GM18951 (cell line): ENCODE data around the gene KCTD5.

Source experiments
- POLR2A ChIP-seq: IDR thresholded peaks from 4 replicates; pipeline ENCODE4 v1.6.1; 2011; ENCODE audit warnings: mild to moderate bottlenecking; ENCODE audit not compliant: insufficient read length, insufficient read depth; ENCODE audit errors: extremely low read depth
- in situ Hi-C: fragments of 300-500 bp; cut with MboI; formaldehyde crosslinking; loops from one replicate; pipeline ENCODE4 v1.12.0; 2022; ENCODE audit warnings: low sequenced_read_pairs, mixed read lengths, inconsistent platforms; ENCODE audit not compliant: unreplicated experiment

KCTD5 gene

GRCh38 chr16:2726923-2727322 is 44.6 kb downstream of the KCTD5 start:
- TF ChIP-seq POLR2A, result no peak
- in situ Hi-C loops, result no loop called here

DNA sequence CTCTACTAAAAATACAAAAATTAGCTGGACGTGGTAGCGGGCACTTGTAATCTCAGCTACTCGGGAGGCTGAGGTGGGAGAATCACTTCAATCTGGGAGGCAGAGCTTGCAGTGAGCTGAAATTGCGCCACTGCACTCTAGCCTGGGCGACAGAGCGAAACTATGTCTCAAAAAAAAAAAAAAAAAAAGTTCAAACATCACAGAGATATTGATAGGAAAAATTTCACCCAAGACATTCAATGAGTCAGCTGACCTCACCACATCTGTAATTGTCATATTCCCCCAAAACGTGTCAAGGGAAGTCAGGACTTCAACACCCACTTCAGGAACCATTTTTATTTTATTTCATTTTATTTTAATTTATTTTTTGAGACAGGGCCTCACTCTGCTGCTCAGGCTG is 45.7 kb downstream of the KCTD5 start:
- in situ Hi-C loops, result no loop called here
- TF ChIP-seq POLR2A, result no peak

DNA sequence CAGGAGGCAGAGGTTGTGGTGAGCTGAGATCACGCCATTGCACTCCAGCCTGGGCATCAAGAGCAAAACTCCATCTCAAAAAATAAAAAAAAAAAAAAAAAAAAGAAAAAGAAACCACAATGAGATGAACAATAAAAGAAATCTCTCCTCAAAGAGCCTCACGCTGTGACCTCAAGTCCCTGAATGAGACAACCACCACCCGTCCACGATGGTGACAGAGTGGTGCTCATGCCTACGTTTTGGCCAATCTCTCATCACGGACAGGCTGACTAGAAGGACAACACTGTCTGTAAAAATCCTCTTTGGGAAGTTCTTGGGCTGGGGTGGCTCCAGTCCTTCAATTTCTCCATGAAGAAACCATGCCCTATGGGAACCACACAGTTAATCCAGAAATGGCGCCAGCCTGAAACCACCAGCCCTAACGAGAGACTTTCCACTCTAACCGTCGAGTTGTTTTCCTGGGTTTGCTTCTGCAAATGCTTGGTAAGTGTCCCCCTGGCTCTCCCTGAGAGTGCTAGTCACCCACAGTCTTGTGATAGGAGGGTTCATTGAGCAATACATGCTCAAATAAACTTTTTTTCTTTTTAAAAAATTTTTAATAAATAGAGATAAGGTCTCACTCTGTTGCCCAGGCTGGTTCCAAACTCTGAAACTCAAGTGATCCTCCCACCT is 52.7 kb downstream of the KCTD5 start:
- in situ Hi-C loops, result no loop called here
- TF ChIP-seq POLR2A, result no peak

DNA sequence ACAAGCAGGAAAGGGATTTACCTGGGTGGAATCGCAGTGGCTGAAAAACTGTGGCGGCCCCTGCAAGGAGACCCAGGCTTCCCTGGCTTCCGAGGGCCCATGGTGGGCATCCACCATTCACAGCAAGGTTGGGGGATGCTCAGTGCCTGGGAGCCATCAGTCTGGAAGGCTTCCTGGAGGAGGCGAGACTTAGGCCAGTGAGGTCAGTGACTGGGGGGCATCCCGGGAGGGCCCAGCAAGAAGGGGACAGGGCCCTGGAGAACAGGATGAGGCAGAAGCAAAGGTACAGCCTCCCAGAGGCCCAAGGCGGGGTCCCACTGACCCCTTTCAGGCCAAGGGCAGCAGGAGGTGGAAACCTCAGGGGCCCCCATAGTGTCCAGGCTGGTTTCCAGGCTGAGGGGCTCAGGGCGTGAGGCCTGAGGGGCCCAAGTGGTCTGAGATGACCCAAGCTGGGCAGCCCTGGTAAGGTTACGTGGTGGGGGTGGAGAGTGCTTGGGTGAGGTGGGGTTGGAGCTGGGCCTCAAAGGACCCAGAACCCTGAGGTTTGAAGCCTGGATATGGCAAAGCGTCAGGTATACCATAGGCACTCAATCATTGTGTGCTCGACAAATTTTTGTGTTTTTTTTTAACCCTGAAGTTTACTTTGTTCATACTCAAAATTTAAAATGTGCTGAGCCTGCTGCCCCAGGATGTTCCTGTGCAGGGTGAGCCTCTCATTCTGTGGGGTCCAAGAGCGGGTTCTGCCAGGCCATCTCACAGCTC is 54.3 kb downstream of the KCTD5 start:
- no peak for TF ChIP-seq POLR2A
- in situ Hi-C loops, result no loop called here

- no peak for TF ChIP-seq POLR2A
- in situ Hi-C loops, result no loop called here
Observed at GRCh38 chr16:2737238-2737605, 54.9 kb downstream of the KCTD5 start.

- TF ChIP-seq POLR2A, result no peak
- in situ Hi-C loops, result no loop called here
Observed at GRCh38 chr16:2737895-2738418, 55.6 kb downstream of the KCTD5 start.

GRCh38 chr16:2738615-2739014 is 56.3 kb downstream of the KCTD5 start:
- in situ Hi-C loops, result no loop called here
- no peak for TF ChIP-seq POLR2A

- TF ChIP-seq POLR2A, result no peak
- in situ Hi-C loops, result no loop called here
Observed at GRCh38 chr16:2739625-2740430, 57.5 kb downstream of the KCTD5 start.

GRCh38 chr16:2740476-2740875 is 58.2 kb downstream of the KCTD5 start:
- in situ Hi-C loops, result no loop called here
- TF ChIP-seq POLR2A, result no peak

DNA sequence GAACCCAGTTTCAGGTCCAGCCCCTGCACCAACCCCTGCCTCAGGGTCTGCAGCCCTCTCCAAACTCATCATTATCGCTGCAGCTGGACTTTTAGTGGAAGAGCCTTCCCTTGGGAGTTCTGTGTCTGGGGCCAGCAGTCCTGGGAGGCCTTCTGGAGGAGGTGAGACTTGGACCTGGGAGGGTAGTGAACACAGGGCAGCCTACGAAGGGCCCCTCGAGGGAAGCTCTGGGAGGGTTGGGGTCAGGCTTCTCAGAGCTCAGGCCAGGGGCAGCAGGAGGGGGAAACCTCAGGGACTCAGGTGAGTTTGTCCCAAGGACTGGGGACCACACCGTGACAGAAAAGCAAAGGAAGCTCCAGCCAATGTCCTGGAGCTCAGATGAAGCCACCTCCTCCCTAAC is 58.8 kb downstream of the KCTD5 start:
- in situ Hi-C loops, result no loop called here
- TF ChIP-seq POLR2A, result no peak

DNA sequence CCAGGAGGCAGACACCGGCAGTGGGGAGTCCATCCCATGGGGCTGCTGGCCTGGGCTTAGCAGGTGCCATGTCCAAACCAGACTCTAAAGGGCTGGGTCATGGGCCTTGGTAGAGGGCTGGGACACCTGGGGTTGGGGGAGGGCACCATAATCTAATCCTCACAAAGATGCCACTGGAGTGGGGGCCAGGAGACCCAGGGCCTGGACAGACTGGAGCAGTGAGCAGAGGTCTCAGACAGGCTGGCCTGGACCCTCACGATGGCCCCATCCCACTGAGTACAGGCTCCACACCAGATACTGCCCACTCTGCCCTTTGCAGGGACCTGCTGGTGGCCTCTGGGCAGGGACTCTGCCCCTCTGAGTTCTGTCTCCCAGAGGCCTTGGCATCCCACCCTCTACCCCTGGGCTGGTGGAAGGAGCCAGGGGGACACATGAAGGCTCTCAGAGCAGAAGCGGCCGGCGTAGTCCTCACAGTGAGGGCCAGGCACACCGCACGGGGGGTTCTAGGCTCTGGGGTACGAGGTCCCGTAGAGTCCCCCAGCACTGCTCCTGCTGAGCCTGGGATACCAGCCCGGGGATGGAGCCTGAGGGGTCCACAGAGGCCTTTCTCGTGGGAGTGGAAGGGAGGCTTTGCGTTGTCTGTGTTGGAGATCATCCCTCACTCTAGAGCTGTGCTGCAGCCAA is 60.1 kb downstream of the KCTD5 start:
- in situ Hi-C loops, result no loop called here
- no peak for TF ChIP-seq POLR2A

- in situ Hi-C loops, result no loop called here
- TF ChIP-seq POLR2A, result no peak
Observed at GRCh38 chr16:2743007-2743810, 60.9 kb downstream of the KCTD5 start.
